Right lobe of liver (tissue), 4 donors: ENCODE data around the gene IL17D.

Experiments
- CTCF ChIP-seq, 4 donors: fragments of 200-600 bp in 3 of 4; fragments of 450-650 bp in 1 of 4; IDR thresholded peaks; one replicate each; pipeline versions ENCODE4 v1.5.1 to v1.8.0; 2016 to 2022; ENCODE audit warnings: antibody characterized with exemption in 4 of 4, mild to moderate bottlenecking in 2 of 4
- POLR2A ChIP-seq: fragments of 450-650 bp; IDR thresholded peaks from one replicate; pipeline ENCODE4 v1.6.1; 2017; ENCODE audit warnings: antibody characterized with exemption, mild to moderate bottlenecking
- donor health status: DM: no; HTN: no; CAD: no.
- donor health status: DM: no; HTN: no; CAD: no.
- donor health status: DM: no; HTN: yes; CAD: no.

- no peak for TF ChIP-seq POLR2A
- TF ChIP-seq CTCF (IDR thresholded peaks at IDR 0.05) = no peak
Observed at GRCh38 chr13:20717581-20718542, 14.4 kb downstream of the IL17D start.
